ENCODE data around the gene RASGEF1B. TPM values are rescaled to one million over a fixed set of nuclear protein-coding genes. Genes with fewer than 3 reads are reported as not detected.

Gene RASGEF1B
- total and polyA plus RNA-seq, 2 of the 13 experiments (the other 11 are each of a cell fraction or from before 2014, with no cell fraction given), result 0.04 TPM

GRCh38 chr4:81467672-81467964 is 4.1 kb downstream of the RASGEF1B start:
- H3K27me3 ChIP-seq (ENCODE audit: control insufficient read depth in 1 of 2, insufficient read depth in 2 of 2, low read length in 2 of 2), result peaks cover 4 to 18% of the 10 kb centered on the region in 2 experiments
- POLR2A ChIA-PET, result no interaction called here
- no TSS peak for BruUV-seq (replicated peaks)
- no peaks in the 10 kb centered on the region for H4K20me1 ChIP-seq (ENCODE audit: insufficient read depth, low read length)
- peaks cover 18% of the 10 kb centered on the region for H3K4me1 ChIP-seq (ENCODE audit: insufficient read depth, low read length)
- H3K9me3 ChIP-seq (ENCODE audit: low read length), result no peaks in the 10 kb centered on the region
- no peaks in the 10 kb centered on the region for H3K36me3 ChIP-seq (replicated peaks in 1 of 2; ENCODE audit: control insufficient read depth in 1 of 2, insufficient read depth in 2 of 2, low read length in 2 of 2)
- H3K79me2 ChIP-seq (ENCODE audit: insufficient read depth, low read length), result no peaks in the 10 kb centered on the region
- no peak overlapping the region for H3K4me3 ChIP-seq (replicated peaks in 1 of 3; ENCODE audit: insufficient read depth in 1 of 3, low read depth in 2 of 3, low read length in 3 of 3)
- 8% methylated on average over 1 of the region's 1 CpG for WGBS (ENCODE audit: low lambda C conversion rate)
- H3K9ac ChIP-seq (ENCODE audit: insufficient read depth, low read depth, low read length), result no peak overlapping the region
- CTCF ChIA-PET (ENCODE audit: low intra/inter-chr PET ratio, low total read pairs), result interaction anchor here (0.9 to 3.2 kb wide), 5 partner anchors 62 to 801 kb away, joined by 3 to 41 read pairs (median 7); no protein-coding TSS in a partner anchor
- TF ChIP-seq IKZF5 (CRISPR knock-in tag; IDR thresholded peaks at IDR 0.05) (no peak), MIER2 (CRISPR knock-in tag; IDR thresholded peaks at IDR 0.05) (no peak), ZNF124 (CRISPR knock-in tag; IDR thresholded peaks at IDR 0.05) (no peak)
- ATAC-seq, result no peak
- no peak overlapping the region for H3K27ac ChIP-seq (ENCODE audit: extremely low read length, insufficient read depth, low read length)
- no peak for DNase-seq (ENCODE audit: low spot score)
- no peak overlapping the region for H2AFZ ChIP-seq (ENCODE audit: low read length)
- no peak overlapping the region for H3K4me2 ChIP-seq (ENCODE audit: low read depth, low read length)
- intact Hi-C loops (cut with micrococcal nuclease; ENCODE audit: unreplicated experiment), result loop anchor here (1.0 to 2.0 kb wide), 6 partner anchors 61 to 801 kb away; no protein-coding TSS in a partner anchor
- in situ Hi-C loops (cut with HindIII; ENCODE audit: extremely low pct_ligation_motif_present, low pct_unique_long_range_greater_than_20kb), result loop anchor here (5.0 kb wide), 1 partner anchor 735 kb away; no protein-coding TSS in a partner anchor
- FAIRE-seq, result no peak

GRCh38 chr4:81466841-81467671 is 4.7 kb downstream of the RASGEF1B start:
- no peaks in the 10 kb centered on the region for H3K9me3 ChIP-seq (ENCODE audit: low read length)
- H2AFZ ChIP-seq (ENCODE audit: low read length), result no peak overlapping the region
- ChIA-PET CTCF (ENCODE audit: low intra/inter-chr PET ratio, low total read pairs) (interaction anchor here (0.9 to 3.2 kb wide), 4 partner anchors 61 to 735 kb away, joined by 3 to 41 read pairs (median 11); no protein-coding TSS in a partner anchor), POLR2A (no interaction called here)
- H3K27me3 ChIP-seq (ENCODE audit: control insufficient read depth in 1 of 2, insufficient read depth in 2 of 2, low read length in 2 of 2), result peaks cover 4 to 18% of the 10 kb centered on the region in 2 experiments
- no peaks in the 10 kb centered on the region for H3K36me3 ChIP-seq (replicated peaks in 1 of 2; ENCODE audit: control insufficient read depth in 1 of 2, insufficient read depth in 2 of 2, low read length in 2 of 2)
- no TSS peak for BruUV-seq (replicated peaks)
- no peaks in the 10 kb centered on the region for H3K79me2 ChIP-seq (ENCODE audit: insufficient read depth, low read length)
- TF ChIP-seq ELF3 (CRISPR knock-in tag; IDR thresholded peaks at IDR 0.05) (0 out of 2 replicates have a peak, but pooled peaks have one; percentile 11), TFDP1 (CRISPR knock-in tag; IDR thresholded peaks at IDR 0.05; ENCODE audit: borderline replicate concordance) (no peak), ZMAT5 (CRISPR knock-in tag; IDR thresholded peaks at IDR 0.05; ENCODE audit: borderline replicate concordance, low read depth) (no peak), STAG1 (CRISPR knock-in tag; IDR thresholded peaks at IDR 0.05) (peak; percentile 95), RAD21 (CRISPR knock-in tag; IDR thresholded peaks at IDR 0.05) (peak; percentile 55; the same call in 1 of the 2 replicates), CTCF (CRISPR knock-in tag; IDR thresholded peaks at IDR 0.05) (peak; percentile 87), SMC3 (IDR thresholded peaks at IDR 0.05; ENCODE audit: low read length) (peak; percentile 88)
- DNase-seq (ENCODE audit: low spot score), result peak; percentile 56
- WGBS (ENCODE audit: low lambda C conversion rate), result 17% methylated on average over 5 of the region's 5 CpGs
- intact Hi-C loops (cut with micrococcal nuclease; ENCODE audit: unreplicated experiment) (loop anchor here (1.0 to 2.0 kb wide), 6 partner anchors 61 to 802 kb away; no protein-coding TSS in a partner anchor), in situ Hi-C loops (cut with HindIII; ENCODE audit: extremely low pct_ligation_motif_present, low pct_unique_long_range_greater_than_20kb) (loop anchor here (5.0 kb wide), 1 partner anchor 735 kb away; no protein-coding TSS in a partner anchor)
- H3K4me3 ChIP-seq (replicated peaks in 1 of 3; ENCODE audit: insufficient read depth in 1 of 3, low read depth in 2 of 3, low read length in 3 of 3), result no peak overlapping the region
- ATAC-seq, result no peak
- no peaks in the 10 kb centered on the region for H4K20me1 ChIP-seq (ENCODE audit: insufficient read depth, low read length)
- no peak overlapping the region for H3K9ac ChIP-seq (ENCODE audit: insufficient read depth, low read depth, low read length)
- no peak overlapping the region for H3K4me2 ChIP-seq (ENCODE audit: low read depth, low read length)
- peak; percentile 56 for FAIRE-seq
- peaks cover 14% of the 10 kb centered on the region for H3K4me1 ChIP-seq (ENCODE audit: insufficient read depth, low read length)
- no peak overlapping the region for H3K27ac ChIP-seq (ENCODE audit: extremely low read length, insufficient read depth, low read length)

Measured in HepG2 (cell line).